Measurements from ENCODE around the gene ATP8B1. TPM values are rescaled to one million over a fixed set of nuclear protein-coding genes. Genes with fewer than 3 reads are reported as not detected.
A peak's percentile ranks its signal among the peaks of the same experiment; 100 is the strongest.

The ATP8B1 gene
- polyA plus RNA-seq, 2 of the 4 experiments (the other 2 are of a cell fraction), result 7.1 to 23.4 TPM

DNA sequence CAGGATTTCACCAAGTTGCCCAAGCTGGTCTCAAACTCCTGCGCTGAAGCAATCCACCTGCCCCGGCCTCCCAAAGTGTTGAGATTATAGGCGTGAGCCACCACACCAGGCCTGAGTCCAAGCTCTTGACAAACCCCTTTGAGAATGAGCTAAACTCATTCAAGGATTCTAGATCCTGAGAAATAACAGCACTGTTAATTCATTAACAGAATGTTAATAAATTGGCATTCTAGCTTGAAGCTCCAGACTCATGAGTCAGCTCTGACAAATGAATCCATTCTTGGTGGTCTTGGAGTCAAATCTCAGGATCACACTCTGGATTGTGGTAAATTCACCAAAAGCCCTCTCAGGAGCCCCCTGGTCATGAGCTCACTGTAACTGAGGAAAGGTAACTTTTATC lies 183.2 kb downstream of the ATP8B1 start:
- DNase-seq (ENCODE audit: low read depth in 1 of 2, low spot score in 1 of 2) (no peak), ATAC-seq (no peak), FAIRE-seq (no peak)
- Histone ChIP-seq H3K9me3 (no peaks in the 10 kb centered on the region), H3K27ac (no peak overlapping the region), H3K4me3 (peak overlapping the region; percentile 69; the same call in 2 of the 3 replicates), H3K4me1 (peaks cover 9% of the 10 kb centered on the region; the same call in 2 of the 3 replicates), H3K4me2 (peak overlapping the region; percentile 77)
- 100% methylated on average over 3 of the region's 3 CpGs for WGBS (ENCODE audit: missing lambda C conversion rate)
- TF ChIP-seq, protein P1, sequence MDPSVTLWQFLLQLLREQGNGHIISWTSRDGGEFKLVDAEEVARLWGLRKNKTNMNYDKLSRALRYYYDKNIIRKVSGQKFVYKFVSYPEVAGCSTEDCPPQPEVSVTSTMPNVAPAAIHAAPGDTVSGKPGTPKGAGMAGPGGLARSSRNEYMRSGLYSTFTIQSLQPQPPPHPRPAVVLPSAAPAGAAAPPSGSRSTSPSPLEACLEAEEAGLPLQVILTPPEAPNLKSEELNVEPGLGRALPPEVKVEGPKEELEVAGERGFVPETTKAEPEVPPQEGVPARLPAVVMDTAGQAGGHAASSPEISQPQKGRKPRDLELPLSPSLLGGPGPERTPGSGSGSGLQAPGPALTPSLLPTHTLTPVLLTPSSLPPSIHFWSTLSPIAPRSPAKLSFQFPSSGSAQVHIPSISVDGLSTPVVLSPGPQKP (IDR thresholded peaks at IDR 0.05; ENCODE audit: low read depth, low read length), result no peak
- no peak for TF ChIP-seq HOXB13 (CRISPR knock-in tag; IDR thresholded peaks at IDR 0.05; ENCODE audit: low read depth)
- TF ChIP-seq PHF8 (IDR thresholded peaks at IDR 0.05; ENCODE audit: borderline replicate concordance, low read depth), result no peak
- TF ChIP-seq NR3C1 (IDR thresholded peaks at IDR 0.05), result no peak
- no peak for TF ChIP-seq RARB (CRISPR knock-in tag; IDR thresholded peaks at IDR 0.05)
- no peak for TF ChIP-seq TP53 (CRISPR knock-in tag; IDR thresholded peaks at IDR 0.05)
- no peak for TF ChIP-seq ZNF302 (CRISPR knock-in tag; IDR thresholded peaks at IDR 0.05)
- TF ChIP-seq, protein P2, sequence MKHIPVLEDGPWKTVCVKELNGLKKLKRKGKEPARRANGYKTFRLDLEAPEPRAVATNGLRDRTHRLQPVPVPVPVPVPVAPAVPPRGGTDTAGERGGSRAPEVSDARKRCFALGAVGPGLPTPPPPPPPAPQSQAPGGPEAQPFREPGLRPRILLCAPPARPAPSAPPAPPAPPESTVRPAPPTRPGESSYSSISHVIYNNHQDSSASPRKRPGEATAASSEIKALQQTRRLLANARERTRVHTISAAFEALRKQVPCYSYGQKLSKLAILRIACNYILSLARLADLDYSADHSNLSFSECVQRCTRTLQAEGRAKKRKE (CRISPR knock-in tag; IDR thresholded peaks at IDR 0.05; ENCODE audit: low read depth), result no peak
- TF ChIP-seq, protein P3, sequence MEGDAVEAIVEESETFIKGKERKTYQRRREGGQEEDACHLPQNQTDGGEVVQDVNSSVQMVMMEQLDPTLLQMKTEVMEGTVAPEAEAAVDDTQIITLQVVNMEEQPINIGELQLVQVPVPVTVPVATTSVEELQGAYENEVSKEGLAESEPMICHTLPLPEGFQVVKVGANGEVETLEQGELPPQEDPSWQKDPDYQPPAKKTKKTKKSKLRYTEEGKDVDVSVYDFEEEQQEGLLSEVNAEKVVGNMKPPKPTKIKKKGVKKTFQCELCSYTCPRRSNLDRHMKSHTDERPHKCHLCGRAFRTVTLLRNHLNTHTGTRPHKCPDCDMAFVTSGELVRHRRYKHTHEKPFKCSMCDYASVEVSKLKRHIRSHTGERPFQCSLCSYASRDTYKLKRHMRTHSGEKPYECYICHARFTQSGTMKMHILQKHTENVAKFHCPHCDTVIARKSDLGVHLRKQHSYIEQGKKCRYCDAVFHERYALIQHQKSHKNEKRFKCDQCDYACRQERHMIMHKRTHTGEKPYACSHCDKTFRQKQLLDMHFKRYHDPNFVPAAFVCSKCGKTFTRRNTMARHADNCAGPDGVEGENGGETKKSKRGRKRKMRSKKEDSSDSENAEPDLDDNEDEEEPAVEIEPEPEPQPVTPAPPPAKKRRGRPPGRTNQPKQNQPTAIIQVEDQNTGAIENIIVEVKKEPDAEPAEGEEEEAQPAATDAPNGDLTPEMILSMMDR (IDR thresholded peaks at IDR 0.05), result no peak
- POLR2A ChIA-PET, result no interaction called here
- CTCF ChIA-PET, result no interaction called here

DNA sequence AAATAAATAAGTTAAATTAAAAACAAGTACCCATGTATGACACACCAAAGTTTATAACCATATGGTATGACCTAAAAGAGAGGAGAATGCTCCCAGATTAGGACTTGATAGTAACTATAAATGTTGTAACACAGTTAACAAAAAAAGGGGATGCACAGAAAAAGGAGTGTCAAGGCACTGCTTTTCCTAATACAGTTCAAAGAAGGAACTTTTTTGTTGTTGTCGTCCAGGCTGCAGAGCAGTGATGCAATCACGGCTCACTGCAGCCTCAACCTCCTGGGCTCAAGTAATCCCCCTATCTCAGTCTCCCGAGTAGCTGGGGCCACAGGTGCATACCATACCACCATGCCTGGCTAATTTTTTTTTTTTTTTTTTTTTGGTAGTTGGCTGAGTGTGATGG lies 184.2 kb downstream of the ATP8B1 start:
- FAIRE-seq (no peak), ATAC-seq (no peak), DNase-seq (ENCODE audit: low read depth in 1 of 2, low spot score in 1 of 2) (no peak)
- H3K27ac ChIP-seq, result no peak overlapping the region
- H3K4me2 ChIP-seq, result no peak overlapping the region; the same call in 1 of the 3 replicates
- 78% methylated on average over 3 of the region's 3 CpGs for WGBS (ENCODE audit: missing lambda C conversion rate)
- H3K4me1 ChIP-seq, result peaks cover 9% of the 10 kb centered on the region; the same call in 2 of the 3 replicates
- POLR2A ChIA-PET, result no interaction called here
- CTCF ChIA-PET, result no interaction called here
- TF ChIP-seq SREBF2 (IDR thresholded peaks at IDR 0.05) (no peak), BHLHE40 (IDR thresholded peaks at IDR 0.05; ENCODE audit: low read depth, low read length) (no peak), HEYL (CRISPR knock-in tag; IDR thresholded peaks at IDR 0.05) (no peak), RARB (CRISPR knock-in tag; IDR thresholded peaks at IDR 0.05) (no peak), KDM1A (IDR thresholded peaks at IDR 0.05; ENCODE audit: low read depth) (no peak), FOSB (CRISPR knock-in tag; IDR thresholded peaks at IDR 0.05) (no peak)
- TF ChIP-seq, protein P4, sequence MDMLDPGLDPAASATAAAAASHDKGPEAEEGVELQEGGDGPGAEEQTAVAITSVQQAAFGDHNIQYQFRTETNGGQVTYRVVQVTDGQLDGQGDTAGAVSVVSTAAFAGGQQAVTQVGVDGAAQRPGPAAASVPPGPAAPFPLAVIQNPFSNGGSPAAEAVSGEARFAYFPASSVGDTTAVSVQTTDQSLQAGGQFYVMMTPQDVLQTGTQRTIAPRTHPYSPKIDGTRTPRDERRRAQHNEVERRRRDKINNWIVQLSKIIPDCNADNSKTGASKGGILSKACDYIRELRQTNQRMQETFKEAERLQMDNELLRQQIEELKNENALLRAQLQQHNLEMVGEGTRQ (IDR thresholded peaks at IDR 0.05), result no peak
- TF ChIP-seq, protein P5, sequence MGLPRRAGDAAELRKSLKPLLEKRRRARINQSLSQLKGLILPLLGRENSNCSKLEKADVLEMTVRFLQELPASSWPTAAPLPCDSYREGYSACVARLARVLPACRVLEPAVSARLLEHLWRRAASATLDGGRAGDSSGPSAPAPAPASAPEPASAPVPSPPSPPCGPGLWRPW (IDR thresholded peaks at IDR 0.05), result no peak
- TF ChIP-seq, protein P6, sequence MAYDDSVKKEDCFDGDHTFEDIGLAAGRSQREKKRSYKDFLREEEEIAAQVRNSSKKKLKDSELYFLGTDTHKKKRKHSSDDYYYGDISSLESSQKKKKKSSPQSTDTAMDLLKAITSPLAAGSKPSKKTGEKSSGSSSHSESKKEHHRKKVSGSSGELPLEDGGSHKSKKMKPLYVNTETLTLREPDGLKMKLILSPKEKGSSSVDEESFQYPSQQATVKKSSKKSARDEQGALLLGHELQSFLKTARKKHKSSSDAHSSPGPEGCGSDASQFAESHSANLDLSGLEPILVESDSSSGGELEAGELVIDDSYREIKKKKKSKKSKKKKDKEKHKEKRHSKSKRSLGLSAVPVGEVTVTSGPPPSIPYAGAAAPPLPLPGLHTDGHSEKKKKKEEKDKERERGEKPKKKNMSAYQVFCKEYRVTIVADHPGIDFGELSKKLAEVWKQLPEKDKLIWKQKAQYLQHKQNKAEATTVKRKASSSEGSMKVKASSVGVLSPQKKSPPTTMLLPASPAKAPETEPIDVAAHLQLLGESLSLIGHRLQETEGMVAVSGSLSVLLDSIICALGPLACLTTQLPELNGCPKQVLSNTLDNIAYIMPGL (CRISPR knock-in tag; IDR thresholded peaks at IDR 0.05; ENCODE audit: borderline replicate concordance), result no peak
- H3K4me3 ChIP-seq, result no peak overlapping the region
- H3K9me3 ChIP-seq, result no peaks in the 10 kb centered on the region

All from A549 (cell line).